Fibroblast of pulmonary artery (primary cell): ENCODE data around the gene SYNJ2.
A peak's percentile ranks its signal among the peaks of the same experiment; 100 is the strongest.

ENCODE experiments used
- DNase-seq: peaks from one replicate; pipeline ENCODE4 v3.0.0-alpha.2; 2010; ENCODE audit warnings: low read depth
- H3K4me3 ChIP-seq: replicated peaks from 2 replicates; pipeline ENCODE4 v1.5.1; 2011; ENCODE audit warnings: low read depth, mild to moderate bottlenecking, control low read depth, low read length, moderate library complexity
- TF ChIP-seq, protein P1 (sequence below): IDR thresholded peaks from 2 replicates; pipeline ENCODE4 v1.5.1; 2011; ENCODE audit warnings: mild to moderate bottlenecking, control low read depth, low read length, inconsistent platforms; ENCODE audit errors: missing control alignments

Gene SYNJ2

DNA sequence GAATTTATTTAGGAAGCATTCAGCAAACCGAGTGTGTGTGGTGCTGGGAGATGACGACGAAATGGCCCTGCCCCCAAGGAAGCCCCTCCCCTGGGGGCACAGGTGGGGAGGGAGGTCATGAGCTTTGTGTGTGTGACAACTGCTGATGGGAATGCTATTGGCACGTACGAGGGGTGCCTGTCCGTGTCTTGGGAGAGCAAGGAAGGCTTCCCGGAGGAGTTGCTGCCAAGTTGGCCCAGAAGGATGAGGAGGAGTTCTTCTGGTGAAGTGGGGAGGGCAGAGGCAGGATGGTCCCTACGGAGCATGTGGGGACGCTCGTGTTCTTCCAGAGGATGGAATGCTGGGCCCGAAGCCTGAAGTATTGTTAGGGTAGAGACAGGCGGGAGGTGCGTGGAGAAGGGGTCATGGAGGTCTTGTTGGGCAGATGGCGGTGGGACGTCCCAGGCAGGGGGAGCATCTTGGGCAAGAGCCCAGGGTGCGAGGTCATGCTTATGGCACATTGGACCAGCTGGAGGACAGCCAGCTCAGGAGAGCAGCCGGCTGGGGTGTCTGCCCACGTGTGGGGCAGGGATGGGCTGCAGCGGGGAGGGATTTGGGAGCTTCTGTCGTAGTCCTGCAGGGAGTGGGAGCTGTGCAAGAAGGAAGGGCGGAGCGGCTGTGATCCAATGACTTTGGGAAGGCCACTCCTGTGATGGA lies 46.1 kb downstream of the SYNJ2 start:
- no peak overlapping the region for H3K4me3 ChIP-seq
- DNase-seq, result peak; percentile 25
- TF ChIP-seq, protein P1, sequence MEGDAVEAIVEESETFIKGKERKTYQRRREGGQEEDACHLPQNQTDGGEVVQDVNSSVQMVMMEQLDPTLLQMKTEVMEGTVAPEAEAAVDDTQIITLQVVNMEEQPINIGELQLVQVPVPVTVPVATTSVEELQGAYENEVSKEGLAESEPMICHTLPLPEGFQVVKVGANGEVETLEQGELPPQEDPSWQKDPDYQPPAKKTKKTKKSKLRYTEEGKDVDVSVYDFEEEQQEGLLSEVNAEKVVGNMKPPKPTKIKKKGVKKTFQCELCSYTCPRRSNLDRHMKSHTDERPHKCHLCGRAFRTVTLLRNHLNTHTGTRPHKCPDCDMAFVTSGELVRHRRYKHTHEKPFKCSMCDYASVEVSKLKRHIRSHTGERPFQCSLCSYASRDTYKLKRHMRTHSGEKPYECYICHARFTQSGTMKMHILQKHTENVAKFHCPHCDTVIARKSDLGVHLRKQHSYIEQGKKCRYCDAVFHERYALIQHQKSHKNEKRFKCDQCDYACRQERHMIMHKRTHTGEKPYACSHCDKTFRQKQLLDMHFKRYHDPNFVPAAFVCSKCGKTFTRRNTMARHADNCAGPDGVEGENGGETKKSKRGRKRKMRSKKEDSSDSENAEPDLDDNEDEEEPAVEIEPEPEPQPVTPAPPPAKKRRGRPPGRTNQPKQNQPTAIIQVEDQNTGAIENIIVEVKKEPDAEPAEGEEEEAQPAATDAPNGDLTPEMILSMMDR, result no peak

DNA sequence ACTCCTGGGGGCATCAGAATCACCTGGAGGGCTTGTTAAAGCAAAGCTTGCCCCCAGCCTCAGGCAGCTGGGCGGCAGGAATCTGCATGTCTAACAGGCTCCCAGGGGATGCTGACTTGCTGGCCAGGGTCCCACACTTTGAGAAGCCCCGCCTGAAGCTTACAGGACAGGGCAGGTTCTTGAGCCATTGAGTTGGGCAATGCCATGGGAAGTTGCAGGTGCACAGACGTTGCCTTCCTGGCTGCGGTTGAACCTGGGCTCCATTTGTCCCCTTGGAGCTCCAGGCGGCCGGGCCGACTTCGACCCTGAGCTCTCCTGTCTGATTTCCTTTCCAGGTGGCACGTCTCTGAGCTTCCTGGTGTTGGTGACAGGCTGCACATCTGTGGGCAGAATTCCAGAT lies 46.8 kb downstream of the SYNJ2 start:
- TF ChIP-seq, protein P1, result no peak
- DNase-seq, result no peak
- no peak overlapping the region for H3K4me3 ChIP-seq

DNA sequence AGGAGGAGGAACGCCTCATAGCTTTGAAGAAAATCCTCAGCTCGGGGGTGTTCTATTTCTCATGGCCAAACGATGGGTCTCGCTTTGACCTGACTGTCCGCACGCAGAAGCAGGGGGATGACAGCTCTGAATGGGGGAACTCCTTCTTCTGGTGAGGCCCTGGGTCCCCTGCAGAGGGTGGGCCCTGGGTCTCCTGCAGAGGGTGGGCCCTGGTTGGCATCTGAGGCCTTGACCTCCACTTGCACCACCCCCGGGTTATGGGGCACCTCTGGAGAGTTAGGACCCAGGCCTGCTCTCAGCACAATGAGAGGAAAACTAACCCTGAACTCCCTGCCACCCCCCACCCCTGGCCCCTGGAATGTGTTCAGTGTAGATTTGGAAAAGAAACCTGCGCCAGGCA lies 47.2 kb downstream of the SYNJ2 start:
- no peak overlapping the region for H3K4me3 ChIP-seq
- TF ChIP-seq, protein P1, result no peak
- no peak for DNase-seq

DNA sequence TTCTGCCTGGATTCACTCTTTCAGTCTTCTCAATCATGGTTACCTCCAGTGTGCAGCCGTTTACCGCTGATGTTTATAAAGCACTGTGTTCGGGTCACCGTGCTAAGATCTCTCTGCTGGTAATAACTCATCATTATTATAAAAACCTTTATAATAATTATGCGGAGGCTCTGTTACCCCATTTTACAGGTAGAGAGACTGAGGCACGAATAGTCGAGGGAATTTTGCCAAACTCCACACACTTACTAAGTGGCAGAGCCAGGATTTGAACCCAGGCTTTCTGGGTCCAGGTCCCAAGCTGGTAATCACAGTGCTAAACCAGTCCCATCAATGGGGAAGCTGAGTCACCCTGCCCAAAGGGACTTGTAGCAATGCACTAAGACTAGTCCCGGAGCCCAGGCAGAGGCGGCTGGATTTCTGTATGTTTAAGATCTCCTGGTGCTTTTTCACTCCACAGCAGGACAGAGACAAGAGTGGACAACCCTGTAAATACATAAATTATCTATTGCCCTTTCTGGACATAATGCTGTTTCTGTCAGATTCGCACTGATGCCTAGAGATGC lies 48.1 kb downstream of the SYNJ2 start:
- no peak for DNase-seq
- no peak overlapping the region for H3K4me3 ChIP-seq
- TF ChIP-seq, protein P1, result no peak

- TF ChIP-seq, protein P1, result no peak
- no peak for DNase-seq
- H3K4me3 ChIP-seq, result no peak overlapping the region
Measured at GRCh38 chr6:158030380-158031300, 49.0 kb downstream of the SYNJ2 start.

DNA sequence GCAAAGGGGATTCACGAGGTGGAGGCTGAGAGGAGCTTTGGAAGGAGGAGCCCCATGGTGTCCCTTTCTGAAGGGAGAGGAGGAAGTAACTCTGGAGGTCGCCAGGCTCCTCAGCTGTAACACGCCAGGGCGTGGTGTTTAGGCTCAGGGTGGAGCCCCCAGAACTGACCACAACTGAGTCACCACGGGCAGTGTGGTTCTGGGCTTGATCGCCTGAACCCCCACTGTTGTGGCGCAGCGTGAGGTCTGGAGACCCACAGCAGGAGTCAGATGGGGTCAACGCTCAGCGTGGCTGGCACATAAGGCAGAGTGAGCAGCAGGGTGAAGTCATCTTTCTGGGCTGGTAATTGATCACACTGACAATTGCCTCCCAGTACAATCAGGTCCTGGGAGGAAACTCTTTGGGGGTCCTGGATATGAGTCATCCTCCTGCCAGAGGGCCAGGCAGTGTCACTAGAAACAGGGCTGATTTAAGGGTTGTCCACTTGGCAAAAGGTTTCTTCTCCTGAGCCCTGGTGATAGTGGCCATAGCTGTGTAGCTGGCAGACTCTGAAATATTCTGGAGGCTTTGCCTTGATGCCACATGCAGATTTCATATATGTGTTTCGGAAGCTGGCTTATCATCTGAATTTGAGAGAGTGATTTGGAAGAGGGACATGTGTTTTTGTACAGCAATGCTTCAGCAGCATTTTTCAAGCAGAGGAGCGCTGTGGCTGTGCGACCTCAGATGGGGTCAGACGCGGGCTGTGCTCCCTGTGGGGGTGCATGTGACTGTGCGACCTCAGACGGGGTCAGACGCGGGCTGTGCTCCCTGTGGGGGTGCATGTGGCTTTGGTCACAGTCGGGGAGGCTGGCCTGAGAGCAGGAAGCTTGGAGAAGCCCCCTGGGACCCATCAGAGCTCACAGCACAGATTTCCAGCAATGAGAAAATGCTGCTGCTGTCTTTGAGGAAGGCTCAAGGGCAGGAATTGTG lies 50.0 kb downstream of the SYNJ2 start:
- no peak overlapping the region for H3K4me3 ChIP-seq
- peak; percentile 56 for DNase-seq
- TF ChIP-seq, protein P1, result no peak
